Fibroblast of mammary gland (primary cell): Measurements from ENCODE around the gene RAD51D.

ENCODE experiments used
- DNase-seq: peaks from one replicate; pipeline ENCODE4 v3.0.0-alpha.2; 2010; ENCODE audit warnings: low read depth
- H3K4me3 ChIP-seq: 2 replicates; pipeline ENCODE4 v1.5.1; 2011; ENCODE audit warnings: low read depth, mild to moderate bottlenecking, low read length, moderate library complexity; ENCODE audit not compliant: control insufficient read depth
- CTCF ChIP-seq: conservative IDR thresholded peaks from 2 replicates; pipeline ENCODE4 v1.5.1; 2011; ENCODE audit warnings: low read depth, low read length, inconsistent platforms; ENCODE audit not compliant: control insufficient read depth, insufficient read depth

Gene RAD51D

GRCh38 chr17:35130392-35130791 is 10.7 kb upstream of the RAD51D start:
- no peak for DNase-seq
- no peak for TF ChIP-seq CTCF
- no peak overlapping the region for H3K4me3 ChIP-seq

DNA sequence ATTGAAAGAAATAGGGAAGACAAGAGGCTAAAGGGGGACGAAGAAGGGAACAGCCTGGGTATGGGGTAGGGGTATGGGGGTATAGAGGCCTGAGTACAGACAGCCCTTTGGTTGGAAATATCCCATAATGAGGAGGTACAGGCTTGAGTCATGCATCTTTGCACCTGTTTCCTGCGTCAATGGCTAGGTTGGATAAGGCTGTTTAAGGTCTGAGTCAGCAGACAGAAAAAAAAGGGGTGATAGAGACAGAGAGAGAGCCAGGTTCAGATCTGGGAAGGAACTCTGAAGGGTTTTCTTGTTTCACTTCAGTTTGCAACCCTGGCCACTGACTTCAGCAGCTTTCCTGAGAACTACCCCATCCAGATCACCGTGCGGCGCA is 10.3 kb upstream of the RAD51D start:
- no peak for TF ChIP-seq CTCF
- no peak for DNase-seq
- H3K4me3 ChIP-seq = no peak overlapping the region

GRCh38 chr17:35129154-35129972 is 9.7 kb upstream of the RAD51D start:
- TF ChIP-seq CTCF = no peak
- H3K4me3 ChIP-seq = no peak overlapping the region
- DNase-seq = peak; percentile 53

GRCh38 chr17:35127751-35128514 is 8.3 kb upstream of the RAD51D start:
- no peak for TF ChIP-seq CTCF
- DNase-seq = peak; percentile 84
- no peak overlapping the region for H3K4me3 ChIP-seq

DNA sequence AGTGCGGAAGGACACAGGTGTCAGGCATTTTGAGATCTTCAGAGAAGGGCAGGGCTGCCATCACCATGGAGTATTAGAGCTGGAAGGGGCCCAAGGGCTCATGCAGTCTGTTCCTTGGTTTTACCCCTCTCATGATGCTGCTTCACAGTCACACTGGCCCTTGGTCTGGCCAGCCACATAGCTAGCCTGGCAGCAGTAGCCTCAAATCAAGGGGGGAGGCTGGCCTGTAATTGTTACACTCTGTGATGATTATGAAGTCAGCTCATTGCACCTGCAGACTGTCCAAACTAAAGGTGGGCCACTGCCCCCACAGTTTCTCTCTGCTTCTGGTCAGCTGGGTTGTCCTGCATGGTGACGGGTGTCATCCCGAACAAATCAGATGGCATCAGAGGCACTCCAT is 1.7 kb upstream of the RAD51D start, which contains the start of gene FNDC8:
TSS of gene FNDC8 (plus strand) at position 301 of the 400 bp plus-strand sequence. CDS start at position 380, 79 bp downstream.
- H3K4me3 ChIP-seq = no peak within 1 kb of the TSS
- DNase-seq = no peak
- no peak for TF ChIP-seq CTCF

DNA sequence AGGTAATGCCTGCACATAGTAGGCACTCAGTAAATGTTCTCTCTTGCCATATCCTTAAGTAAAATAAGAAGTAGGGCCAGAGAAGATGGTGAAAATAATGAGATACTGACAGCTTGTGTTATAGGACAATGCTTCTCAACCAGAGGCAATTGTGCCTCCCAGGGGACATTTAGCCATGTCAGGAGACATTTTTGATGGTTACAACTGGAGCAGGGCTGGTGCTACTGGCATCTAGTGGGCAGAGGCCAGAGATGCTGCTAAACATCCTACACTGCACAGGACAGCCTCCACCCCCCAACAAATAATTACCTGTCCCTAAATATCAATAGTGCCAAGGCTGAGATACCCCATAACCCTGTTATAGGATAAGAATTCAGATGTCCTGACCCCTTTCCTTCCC is 1.7 kb downstream of the RAD51D start:
- H3K4me3 ChIP-seq = no peak overlapping the region
- TF ChIP-seq CTCF = peak; percentile 28
- DNase-seq = peak; percentile 46
